AG20443 (cell line): ENCODE data around the gene ARHGEF26.
"Not testable (repeated sequence)": the region's sequence is repeated elsewhere in the genome, so short reads cannot be mapped to it uniquely, and the experiment has no call there.

Experiments used
- DNase-seq: peaks from one replicate; pipeline ENCODE4 v3.0.0; 2012; ENCODE audit warnings: low spot score, mixed read lengths

ARHGEF26 gene, protein sequence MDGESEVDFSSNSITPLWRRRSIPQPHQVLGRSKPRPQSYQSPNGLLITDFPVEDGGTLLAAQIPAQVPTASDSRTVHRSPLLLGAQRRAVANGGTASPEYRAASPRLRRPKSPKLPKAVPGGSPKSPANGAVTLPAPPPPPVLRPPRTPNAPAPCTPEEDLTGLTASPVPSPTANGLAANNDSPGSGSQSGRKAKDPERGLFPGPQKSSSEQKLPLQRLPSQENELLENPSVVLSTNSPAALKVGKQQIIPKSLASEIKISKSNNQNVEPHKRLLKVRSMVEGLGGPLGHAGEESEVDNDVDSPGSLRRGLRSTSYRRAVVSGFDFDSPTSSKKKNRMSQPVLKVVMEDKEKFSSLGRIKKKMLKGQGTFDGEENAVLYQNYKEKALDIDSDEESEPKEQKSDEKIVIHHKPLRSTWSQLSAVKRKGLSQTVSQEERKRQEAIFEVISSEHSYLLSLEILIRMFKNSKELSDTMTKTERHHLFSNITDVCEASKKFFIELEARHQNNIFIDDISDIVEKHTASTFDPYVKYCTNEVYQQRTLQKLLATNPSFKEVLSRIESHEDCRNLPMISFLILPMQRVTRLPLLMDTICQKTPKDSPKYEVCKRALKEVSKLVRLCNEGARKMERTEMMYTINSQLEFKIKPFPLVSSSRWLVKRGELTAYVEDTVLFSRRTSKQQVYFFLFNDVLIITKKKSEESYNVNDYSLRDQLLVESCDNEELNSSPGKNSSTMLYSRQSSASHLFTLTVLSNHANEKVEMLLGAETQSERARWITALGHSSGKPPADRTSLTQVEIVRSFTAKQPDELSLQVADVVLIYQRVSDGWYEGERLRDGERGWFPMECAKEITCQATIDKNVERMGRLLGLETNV

DNA sequence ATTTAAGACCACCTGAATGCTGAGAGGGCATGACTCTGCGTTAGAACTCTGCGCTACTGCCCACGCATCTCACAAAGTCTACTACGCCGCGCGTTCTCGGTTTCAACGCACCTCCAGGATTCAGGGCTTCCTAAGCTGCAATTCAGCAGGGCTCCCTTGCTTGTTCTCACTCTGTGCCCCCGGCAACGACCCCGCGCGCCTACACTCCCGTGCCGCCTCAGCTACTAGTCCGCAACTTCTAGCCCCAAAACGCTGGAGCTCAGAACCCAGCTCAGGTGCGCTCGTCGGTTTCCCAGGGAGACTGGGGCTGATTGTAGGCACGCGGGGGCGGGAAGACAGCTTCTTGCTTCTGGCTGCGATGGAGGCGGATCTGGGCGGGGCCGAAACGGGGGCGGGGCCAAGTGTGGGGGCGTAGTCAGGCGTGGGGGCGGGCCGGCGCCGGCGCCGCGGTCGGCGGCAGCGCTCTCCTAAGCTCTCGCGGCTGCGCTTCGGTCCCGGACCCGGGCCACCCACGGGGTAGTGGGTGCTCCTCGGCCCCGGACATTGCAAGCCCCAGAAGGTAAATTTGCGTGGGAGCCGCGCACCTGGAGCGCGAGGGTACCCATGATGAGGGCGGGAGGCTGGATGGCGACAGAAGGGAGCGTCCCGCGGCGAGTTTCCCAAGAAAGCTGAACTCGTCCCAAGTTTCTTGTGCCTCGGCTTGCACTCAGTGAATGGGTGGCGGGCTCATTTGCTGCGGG, at the start of gene ARHGEF26:
Gene ARHGEF26, plus strand, starts transcription at position 430 of the 740 bp plus-strand sequence. CDS start 603 bp downstream, outside the sequence.
- peak; percentile 94 for DNase-seq

GRCh38 chr3:154074966-154075365, 46.2 kb upstream of the ARHGEF26 start:
- DNase-seq: no peak

DNA sequence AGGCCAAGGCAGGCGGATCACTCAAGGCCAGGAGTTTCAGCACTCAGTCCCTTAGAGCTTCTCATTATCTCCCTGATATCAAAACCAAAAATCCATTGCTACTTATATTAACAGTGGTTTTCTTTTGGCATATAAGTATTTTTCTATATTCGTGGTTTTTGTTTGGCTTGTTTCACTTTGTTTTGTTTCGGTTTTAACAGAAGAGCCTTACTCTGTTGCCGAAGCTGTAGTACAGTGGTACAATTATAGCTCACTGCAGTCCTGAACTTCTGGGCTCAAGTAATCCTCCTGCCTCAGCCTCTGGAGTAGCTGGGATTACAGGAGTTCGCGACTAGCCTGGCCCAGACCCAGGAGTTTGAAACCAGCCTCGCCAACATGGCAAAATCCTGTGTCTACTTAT, 42.5 kb upstream of the ARHGEF26 start:
- no peak for DNase-seq

DNA sequence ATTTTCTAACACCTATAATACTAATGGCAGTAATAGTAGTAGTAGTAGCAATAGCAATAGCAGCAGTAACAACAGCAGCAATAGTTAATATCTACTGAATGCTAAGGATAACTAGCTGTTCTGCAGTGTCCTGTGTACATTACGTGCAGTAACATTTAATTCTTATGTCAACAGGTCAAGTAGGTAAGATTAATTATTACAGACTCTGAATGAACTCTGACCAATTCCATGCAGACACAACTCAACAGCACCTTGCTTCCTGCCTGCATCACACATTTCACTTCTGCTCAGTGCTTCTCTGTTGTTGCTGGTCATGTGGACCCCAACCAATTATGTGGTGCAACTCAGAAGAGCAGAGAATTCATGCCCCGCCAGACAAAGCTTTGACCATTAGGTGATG, 39.9 kb upstream of the ARHGEF26 start:
- no peak for DNase-seq

- no peak for DNase-seq
Measured at GRCh38 chr3:154085071-154085470, 36.1 kb upstream of the ARHGEF26 start.

DNA sequence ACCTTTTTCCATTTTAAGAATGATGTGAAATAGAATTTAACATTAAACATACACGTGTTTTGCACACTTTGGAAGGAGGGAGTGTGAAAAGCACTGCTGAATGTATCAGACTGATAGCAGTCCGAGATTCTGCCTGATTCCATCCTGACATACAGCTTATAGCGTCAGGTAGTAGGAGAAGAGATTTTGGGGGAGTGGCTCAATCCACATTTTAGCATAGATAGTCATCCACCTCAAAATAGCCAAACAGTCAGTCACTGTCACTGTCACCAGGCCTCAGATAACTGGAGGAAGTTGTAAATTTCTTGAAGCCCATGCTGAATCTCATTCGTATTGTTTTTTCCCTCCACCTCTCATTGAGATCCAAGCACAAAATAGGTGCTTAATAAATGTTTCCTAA, 35.4 kb upstream of the ARHGEF26 start:
- no peak for DNase-seq

DNA sequence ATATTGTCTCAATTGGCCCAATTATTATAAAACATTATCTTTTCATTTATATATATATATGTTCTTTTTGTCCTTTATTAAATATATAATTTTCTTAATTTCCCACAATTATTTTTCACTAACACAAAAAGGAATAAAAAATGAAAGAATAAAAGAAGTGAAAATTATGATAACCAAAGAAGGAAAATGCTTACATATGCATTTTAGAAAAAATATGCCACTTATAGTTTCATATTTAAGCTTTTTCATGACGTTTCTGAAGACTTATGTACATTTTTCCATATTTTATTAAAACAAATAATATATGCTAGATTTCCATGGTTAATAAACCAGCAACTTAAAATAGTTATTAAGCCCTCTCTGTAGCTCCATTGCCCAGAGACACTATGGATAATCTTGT, 34.9 kb upstream of the ARHGEF26 start:
- no peak for DNase-seq

DNA sequence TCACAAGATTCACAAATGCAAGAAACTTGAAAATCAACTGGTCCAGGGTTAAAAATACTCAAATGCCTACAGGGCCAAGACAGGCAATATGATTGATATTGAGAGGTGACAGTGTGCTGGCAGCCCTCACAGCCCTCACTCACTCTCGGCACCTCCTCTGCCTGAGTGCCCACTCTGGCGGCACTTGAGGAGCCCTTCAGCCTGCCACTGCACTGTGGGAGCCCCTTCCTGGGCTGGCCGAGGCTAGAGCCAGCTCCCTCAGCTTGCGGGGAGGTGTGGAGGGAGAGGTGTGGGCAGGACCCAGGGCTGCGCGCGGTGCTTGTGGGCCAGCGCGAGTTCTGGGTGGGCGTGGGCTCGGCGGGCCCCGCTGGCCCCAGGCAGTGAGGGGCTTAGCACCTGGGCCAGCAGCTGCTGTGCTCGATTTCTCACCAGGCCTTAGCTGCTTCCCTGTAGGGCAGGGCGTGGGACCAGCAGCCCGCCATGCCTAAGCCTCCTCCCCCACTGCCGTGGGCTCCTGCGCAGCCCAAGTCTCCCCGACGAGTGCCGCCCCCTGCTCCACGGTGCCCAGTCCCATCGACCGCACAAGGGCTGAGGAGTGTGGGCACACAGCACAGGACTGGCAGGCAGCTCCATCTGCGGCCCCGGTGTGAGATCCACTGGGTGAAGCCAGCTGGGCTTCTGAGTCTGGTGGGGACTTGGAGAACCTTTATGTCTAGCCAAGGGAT, 33.3 kb upstream of the ARHGEF26 start:
- DNase-seq: not testable (repeated sequence)

GRCh38 chr3:154089421-154090420, 31.5 kb upstream of the ARHGEF26 start:
- no peak for DNase-seq

DNA sequence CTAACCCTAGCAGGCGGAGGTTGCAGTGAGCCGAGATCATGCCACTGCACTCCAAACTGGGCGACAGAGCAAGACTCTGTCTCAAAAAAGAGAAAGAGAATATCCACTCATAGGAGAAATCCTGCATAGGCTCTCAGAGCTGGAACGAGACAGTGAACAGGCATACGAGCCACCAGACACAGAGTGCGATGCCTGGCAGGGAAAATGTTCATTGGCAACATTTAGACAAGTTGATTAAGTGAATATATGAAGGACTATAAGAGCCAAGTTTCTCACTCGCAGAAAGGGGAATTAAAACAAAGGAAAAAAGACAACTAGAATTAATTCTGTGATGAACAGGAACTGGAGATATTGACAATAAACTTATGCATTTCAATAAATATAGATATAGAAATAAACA, 27.1 kb upstream of the ARHGEF26 start:
- no peak for DNase-seq

DNA sequence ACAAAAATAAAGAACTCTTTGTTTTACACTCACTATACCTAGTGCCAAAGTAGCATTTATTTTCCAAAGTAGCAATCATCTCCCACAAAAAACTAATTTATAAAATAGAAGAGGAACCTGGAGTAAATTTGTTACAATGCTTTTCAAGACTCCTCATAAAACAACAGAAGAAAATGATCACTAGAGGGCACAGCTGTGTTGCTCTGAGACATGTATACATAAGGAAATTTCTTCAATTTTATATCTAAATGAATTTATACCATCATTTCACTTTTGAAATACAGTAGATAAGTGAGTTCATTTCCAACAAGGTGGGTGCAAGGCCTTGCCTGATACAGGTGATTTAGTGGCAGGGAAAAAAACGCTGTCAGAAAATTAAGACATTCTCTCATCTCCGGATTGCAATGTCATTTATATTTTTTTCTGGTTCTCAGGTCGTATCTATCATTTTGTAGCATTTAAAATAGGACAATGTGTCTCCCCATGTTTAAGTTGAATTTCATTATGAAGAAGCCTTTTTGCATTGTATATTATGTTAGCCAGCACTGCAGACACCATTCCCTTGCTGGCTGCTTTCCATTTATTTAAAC, 25.3 kb upstream of the ARHGEF26 start:
- DNase-seq: no peak

DNA sequence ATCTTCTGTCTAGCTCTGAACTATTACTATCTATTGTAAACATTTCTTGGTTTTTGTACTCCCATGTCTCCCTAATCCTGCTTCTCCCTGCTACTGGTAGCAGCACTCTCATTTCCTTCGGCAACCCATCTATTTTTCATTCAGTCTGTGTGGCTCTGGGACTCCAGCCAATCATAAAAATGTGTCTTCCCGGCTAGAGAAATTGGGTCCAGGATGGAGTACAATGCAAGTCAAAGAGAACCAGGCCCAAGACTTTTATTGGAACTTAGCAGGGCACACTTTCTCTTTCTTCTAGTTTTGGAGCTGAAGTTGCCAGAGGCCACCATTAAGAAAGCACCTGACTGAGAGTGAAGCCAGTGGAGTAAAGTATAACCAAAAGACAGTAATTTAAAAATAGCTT, 22.8 kb upstream of the ARHGEF26 start:
- no peak for DNase-seq

DNA sequence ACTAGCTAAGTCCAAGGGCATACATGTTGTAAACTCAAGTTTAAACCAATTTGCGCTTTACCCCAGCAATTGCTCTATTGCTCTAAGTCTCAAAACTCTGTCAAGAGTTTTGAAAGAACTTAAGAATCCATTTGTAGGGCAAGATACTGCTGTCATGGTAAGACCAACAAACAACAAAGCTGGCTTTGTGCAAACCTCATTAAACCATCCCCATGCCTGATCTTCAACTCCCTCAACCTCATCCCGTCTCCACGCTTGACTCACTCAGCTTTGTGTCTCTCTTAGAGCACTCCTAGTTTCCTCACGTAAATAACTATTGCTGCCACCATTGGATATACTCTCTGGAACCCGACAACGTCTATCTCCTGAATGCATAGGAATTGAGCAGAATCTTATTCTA, 20.6 kb upstream of the ARHGEF26 start:
- no peak for DNase-seq

DNA sequence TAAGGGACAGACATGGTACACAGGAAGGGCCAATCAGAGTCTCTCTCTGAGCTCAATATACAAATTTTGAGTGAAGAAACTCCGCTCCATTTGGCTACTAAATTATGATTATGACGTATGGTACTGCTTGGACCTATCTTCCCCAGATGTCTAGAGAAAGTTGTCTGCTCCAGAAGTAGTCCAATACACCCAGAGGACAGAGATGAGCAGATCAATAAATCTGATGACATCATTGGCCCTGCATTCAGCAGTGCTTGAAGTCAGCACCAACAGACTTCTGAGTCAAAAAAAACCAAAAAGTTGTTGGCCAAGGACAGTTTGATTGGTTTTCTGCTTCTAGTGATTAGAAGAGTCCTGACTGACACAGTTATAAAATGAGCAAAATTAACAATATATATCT, 19.9 kb upstream of the ARHGEF26 start:
- DNase-seq: no peak

- DNase-seq: no peak
Measured at GRCh38 chr3:154102225-154102624, 19.0 kb upstream of the ARHGEF26 start.

DNA sequence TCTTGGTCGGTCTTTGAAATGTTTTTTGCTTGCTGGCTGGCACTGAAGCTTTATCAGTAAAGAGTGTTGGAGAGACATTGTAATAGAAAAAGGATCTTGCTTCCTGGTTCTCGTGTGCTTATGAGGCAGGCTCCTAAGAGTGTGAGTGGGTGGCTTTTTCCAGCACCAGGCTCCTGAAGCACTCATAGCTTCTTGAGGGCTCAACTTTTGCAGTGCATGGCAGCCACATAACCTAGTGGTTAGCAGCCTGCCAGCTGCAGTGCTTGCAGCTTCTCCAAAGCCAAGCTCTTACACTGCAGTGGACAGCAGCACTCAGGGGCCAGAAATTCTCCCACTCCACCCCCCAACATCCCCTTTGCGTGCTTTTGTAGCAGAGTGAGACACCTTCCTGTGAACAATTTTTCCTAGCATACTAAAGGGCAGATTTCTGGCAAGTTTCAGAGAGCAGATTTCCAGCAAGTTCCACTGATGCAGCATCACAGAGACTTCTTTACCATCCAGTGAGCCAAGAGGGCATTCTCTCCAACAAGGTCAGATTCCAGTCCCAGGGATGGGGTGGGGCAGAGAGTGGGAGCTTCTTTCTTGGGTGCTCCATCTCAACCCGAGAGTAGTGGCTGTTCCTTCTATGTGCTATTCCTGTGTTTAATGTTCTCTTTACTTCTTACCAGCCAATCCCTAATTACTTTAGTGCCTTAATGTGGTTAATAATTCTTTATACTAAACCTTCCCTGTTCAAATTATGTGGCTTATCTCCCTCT, 15.8 kb upstream of the ARHGEF26 start:
- DNase-seq: no peak

- DNase-seq: no peak
Measured at GRCh38 chr3:154111365-154111935, 9.7 kb upstream of the ARHGEF26 start.

- DNase-seq: no peak
Measured at GRCh38 chr3:154112146-154112852, 8.9 kb upstream of the ARHGEF26 start.
